ENCODE results near the gene EBF3.

The EBF3 gene

GRCh38 chr10:129959544-129960480, 4.3 kb downstream of the EBF3 start:
- no peak for DNase-seq (ENCODE audit: low spot score)

GRCh38 chr10:129958629-129959543, 5.2 kb downstream of the EBF3 start:
- DNase-seq (ENCODE audit: low spot score): no peak

GRCh38 chr10:129958148-129958628, 5.9 kb downstream of the EBF3 start:
- no peak for DNase-seq (ENCODE audit: low spot score)

GRCh38 chr10:129956876-129957673, 7.0 kb downstream of the EBF3 start:
- no peak for DNase-seq (ENCODE audit: low spot score)

GRCh38 chr10:129956286-129956670, 7.8 kb downstream of the EBF3 start:
- DNase-seq (ENCODE audit: low spot score): no peak

- DNase-seq (ENCODE audit: low spot score): no peak
Observed at GRCh38 chr10:129955601-129956285, 8.3 kb downstream of the EBF3 start.

GRCh38 chr10:129954492-129955315, 9.4 kb downstream of the EBF3 start:
- no peak for DNase-seq (ENCODE audit: low spot score)

GRCh38 chr10:129953119-129954051, 10.7 kb downstream of the EBF3 start:
- no peak for DNase-seq (ENCODE audit: low spot score)

- DNase-seq (ENCODE audit: low spot score): no peak
Observed at GRCh38 chr10:129952378-129953118, 11.5 kb downstream of the EBF3 start.

- DNase-seq (ENCODE audit: low spot score): no peak
Observed at GRCh38 chr10:129951970-129952265, 12.2 kb downstream of the EBF3 start.

GRCh38 chr10:129951101-129951969, 12.7 kb downstream of the EBF3 start:
- DNase-seq (ENCODE audit: low spot score): no peak

GRCh38 chr10:129950676-129951075, 13.4 kb downstream of the EBF3 start:
- DNase-seq (ENCODE audit: low spot score): no peak

- no peak for DNase-seq (ENCODE audit: low spot score)
Observed at GRCh38 chr10:129949891-129950291, 14.2 kb downstream of the EBF3 start.

- no peak for DNase-seq (ENCODE audit: low spot score)
Observed at GRCh38 chr10:129949411-129949810, 14.7 kb downstream of the EBF3 start.

- no peak for DNase-seq (ENCODE audit: low spot score)
Observed at GRCh38 chr10:129946859-129947258, 17.2 kb downstream of the EBF3 start.

- DNase-seq (ENCODE audit: low spot score): no peak
Observed at GRCh38 chr10:129945941-129946760, 17.9 kb downstream of the EBF3 start.

GRCh38 chr10:129945526-129945925, 18.5 kb downstream of the EBF3 start:
- no peak for DNase-seq (ENCODE audit: low spot score)
